GM21717 (cell line): ENCODE data around the gene LRIG1.
A peak's percentile ranks its signal among the peaks of the same experiment; 100 is the strongest.

Source experiments
- ATAC-seq: cut with Tn5 transposase; IDR thresholded peaks from one replicate; pipeline ENCODE4 v1.9.1; 2021; ENCODE audit warnings: mild to moderate bottlenecking, moderate library complexity; ENCODE audit not compliant: unreplicated experiment

Gene LRIG1

DNA sequence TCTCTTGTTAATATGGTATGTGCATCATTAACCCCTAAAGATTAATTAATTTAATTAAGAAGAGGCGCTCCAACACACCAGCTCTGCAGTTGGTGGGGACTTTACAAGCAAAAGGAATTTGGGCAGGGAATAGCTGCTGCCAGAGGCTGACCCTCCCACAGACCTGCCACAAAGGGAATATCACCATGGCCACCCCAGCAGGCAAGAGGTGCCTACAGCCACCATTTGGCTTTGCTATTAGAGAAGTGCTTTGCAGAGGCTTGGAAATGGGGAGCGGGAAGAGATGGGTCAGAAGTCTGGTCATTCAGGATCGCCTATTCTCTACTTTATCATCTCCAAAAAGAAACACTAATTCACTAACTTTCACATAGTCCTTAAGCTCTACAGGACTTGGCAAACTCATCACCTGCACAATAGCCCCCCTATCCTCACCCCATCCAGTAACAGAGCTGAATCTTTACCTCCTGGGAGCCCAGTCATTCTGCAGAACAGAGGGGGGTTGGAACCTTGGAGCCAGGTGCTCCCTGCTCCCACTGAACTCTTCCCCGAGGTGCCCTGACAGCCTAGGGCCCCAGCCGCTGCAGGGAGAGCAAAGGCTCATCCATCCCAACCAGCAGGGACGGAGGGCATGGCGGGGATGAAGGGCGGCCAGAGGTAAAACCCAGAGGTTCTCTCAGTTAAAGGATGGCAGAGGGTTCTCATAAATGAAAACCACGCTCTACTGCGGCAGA lies 29.7 kb downstream of the LRIG1 start:
- no peak for ATAC-seq

DNA sequence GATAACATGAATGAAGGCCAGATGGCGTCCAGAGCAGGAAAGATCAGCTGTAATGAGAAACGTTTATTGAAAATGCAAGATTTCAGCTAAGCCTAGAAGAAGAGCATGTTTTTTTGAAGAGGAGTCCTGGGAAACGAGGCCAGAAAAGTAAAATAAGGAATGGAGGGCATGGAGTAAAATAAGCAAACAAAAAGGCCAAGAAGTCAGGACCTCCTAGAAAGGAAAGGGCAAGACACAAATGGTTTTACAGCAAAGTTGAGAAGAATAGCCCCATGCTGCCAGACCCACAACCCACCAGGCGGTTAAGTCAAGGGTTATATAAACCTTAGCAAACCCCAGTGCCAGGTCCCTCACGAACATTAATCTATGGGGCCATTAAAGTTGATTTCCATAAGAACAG lies 30.5 kb downstream of the LRIG1 start:
- no peak for ATAC-seq

DNA sequence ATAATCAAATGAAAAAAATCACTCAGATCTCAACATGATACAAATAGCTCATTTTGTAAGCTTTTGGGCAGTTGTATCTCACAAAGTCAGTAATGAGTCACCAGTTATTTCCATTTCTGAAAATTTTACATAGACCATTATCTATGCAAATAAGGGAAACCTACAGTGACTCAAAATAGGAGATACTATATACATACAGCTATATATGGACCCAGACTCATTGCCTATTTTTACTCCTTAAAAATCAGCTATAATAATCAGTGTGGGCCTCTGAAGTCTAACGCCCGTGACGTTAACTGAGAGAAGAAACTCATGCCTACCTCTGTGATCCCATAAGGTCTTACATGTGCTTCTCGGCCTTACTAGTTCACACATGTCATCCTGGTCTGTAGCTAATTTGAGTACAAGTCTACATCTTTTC lies 31.6 kb downstream of the LRIG1 start:
- peak; percentile 49 for ATAC-seq

GRCh38 chr3:66467996-66468735 lies 32.7 kb downstream of the LRIG1 start:
- no peak for ATAC-seq

GRCh38 chr3:66466606-66467270 lies 34.1 kb downstream of the LRIG1 start:
- no peak for ATAC-seq

DNA sequence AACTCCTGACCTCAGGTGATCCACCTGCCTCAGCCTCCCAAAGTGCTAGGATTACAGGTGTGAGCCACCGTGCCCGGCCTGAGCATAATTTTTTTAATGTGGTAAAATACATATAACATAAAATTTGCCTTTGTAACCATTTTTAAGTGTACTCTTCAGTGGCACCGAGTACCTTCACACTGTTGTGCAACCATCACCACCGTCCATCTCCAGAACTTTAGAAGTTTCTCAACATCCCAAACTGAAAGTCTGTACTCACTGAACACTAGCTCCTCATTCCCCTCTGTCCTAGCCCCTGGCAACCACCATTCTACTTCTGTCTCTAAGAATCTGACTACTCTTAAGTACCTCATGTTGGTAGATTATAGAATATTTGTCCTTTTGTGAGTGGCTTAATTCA lies 35.2 kb downstream of the LRIG1 start:
- ATAC-seq = no peak

DNA sequence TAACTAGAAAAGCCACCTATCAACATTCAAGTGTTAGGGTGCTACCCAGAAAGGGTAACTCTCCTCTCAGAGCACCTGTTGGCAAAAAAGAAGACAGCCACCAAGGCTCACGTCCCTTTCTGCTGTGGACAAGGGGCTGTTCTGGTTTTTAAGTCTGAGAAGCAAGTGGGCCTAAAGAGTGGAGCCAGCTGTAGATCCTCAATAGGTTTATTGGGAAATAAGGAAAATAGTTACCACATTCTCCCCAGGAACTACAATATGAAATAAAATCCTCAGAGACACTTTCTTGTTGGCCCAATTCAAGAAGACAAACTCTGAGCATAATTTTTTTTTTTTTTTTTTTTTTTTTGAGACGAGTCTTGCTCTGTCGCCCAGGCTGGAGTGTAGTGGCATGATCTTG lies 35.8 kb downstream of the LRIG1 start:
- ATAC-seq = no peak

GRCh38 chr3:66464512-66464894 lies 36.3 kb downstream of the LRIG1 start:
- ATAC-seq = no peak

GRCh38 chr3:66463730-66464511 lies 36.9 kb downstream of the LRIG1 start:
- no peak for ATAC-seq

GRCh38 chr3:66463054-66463631 lies 37.7 kb downstream of the LRIG1 start:
- no peak for ATAC-seq

DNA sequence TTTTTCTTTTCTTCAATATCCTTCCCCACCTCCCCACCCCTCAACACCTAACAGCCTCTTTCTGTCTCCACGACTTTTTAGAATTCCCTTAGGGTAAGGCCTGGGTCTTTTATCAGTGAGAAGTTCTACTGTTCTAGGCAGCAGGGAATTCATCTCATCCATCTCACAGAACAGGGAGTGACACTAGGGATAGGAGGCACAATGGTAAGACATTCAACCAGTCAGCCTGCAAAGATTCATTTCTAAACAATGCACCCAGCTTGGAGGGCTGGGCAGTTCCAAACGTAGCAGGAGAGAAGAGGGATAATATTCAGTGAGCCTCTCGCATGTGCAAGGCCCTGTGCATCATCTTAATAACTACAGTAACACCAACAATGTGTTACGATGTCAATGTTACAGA lies 43.6 kb downstream of the LRIG1 start:
- no peak for ATAC-seq

DNA sequence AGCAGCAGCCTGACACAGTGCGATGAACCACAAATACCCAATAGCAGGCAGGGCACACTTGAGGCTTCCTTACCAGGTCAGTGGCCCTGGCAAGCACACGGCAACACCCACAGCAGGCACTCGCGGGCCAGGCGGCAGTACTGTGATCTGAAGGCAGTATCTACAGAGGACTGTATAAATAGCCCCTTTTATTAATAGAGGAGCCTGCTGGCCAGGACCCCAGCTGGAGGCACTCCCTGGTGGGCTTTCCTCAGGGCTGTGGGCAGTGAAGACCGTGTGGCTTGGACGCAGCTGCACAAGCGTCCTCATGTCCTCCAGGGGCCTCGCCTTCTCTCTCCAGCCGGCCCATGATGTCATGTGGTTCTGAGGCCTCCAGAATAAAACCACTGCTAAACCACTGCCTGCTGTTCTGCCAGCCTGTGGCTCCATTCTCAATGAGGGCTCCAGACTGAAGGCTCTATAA lies 44.1 kb downstream of the LRIG1 start:
- ATAC-seq = no peak

DNA sequence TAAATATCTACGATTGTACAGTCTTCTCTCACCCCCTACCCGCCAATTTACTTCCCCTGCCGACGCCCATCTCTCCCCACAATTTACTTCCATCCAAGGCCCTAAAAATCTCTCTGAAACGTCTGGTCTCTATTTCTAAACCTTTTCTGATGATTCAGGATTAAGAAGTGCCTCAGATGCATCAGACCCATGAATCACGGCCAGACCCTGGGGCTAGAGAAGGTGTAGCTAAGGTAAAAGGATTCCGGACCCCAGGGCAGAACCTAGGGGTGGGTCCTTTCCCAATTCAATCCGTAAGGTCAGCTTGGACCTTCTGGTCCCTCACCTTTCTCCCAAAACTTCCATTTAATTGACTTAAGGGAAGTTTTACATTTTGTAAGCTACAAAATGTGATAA lies 46.4 kb downstream of the LRIG1 start:
- no peak for ATAC-seq

- ATAC-seq = no peak
These were observed 47.0 kb downstream of the LRIG1 start for GRCh38 chr3:66453651-66454463.

- no peak for ATAC-seq
These were observed 48.4 kb downstream of the LRIG1 start for GRCh38 chr3:66452303-66453011.

DNA sequence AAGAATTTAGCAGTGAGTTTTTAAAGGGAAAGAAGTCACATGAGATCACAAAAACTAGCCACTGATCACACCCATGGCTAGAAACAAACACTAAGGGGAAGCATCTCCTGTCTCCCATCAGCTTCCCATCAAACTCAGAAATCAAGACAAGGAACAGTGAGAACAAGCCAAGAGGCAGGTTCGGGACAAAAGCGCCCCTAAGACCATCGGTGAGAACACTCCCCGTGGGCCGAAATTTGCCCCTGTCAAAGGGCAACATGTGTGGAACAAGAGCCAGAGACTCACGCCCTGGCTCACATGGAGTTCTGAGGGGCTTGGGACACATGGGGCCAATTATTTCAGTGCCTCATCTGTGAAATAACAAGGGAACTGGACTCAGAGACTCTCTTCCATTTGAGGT lies 49.1 kb downstream of the LRIG1 start:
- no peak for ATAC-seq

DNA sequence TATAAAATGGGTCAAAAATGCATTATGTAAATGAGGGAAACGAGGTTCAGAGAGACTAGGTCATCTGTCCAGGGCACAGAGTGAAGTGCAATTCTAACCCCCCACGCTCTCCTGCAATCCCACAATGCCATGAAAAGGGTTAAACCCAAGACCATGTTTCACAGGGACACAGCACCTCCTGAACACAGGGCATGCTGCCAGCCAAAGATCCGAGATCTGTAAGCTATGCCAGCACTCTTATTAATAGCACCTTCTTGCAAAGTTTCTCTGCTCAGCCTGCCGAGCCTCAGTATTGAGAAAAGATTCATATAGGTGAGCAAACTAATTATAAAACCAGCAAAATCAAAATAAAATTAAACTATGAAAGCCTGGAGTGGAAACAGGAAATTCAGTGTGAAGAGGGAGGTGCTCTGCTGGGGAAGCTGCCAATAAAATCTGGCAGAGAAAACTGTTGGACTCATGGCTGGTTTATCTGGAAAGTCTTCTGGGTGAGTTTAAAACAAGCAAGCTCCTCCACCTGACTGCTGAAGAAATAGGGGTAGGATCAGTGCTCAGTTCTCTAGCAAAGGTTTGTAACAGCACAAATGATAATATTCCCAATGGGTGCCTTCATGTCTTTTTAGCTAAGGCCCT lies 50.3 kb downstream of the LRIG1 start:
- no peak for ATAC-seq

DNA sequence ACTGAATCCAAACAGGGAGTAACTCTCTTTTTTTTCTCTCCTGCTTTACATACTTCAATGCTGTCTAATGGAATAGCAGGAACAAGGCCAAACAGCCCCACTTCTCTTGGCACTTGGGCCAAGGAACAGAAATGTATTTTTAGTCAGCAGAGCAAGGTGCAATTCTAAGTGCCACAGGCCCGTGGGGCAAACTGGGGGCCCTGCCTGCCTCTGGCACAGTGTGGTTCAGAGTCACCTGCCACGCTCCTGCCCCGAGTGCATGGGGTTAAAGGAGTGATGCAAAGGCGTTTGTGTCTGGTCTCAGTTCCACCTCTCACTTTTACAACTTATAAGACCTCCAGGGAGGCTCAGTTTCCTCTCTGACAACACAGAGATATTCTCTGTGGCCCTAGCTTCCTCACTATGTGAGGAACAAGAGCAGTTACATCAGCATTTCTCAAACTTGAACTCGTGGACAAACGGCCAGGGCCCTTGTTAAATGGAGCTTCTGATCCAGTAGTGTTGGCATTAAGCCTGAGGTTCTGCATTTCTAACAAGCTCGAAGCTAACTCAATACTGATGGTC lies 51.3 kb downstream of the LRIG1 start:
- ATAC-seq = no peak
